Immature natural killer cell (primary cell): ENCODE data around the gene NOL4L. TPM values are rescaled to one million over a fixed set of nuclear protein-coding genes. Genes with fewer than 3 reads are reported as not detected.
A peak's percentile ranks its signal among the peaks of the same experiment; 100 is the strongest.

Source experiments
- DNase-seq, 3 donors: peaks; one replicate each; pipeline ENCODE4 v3.0.0; 2022; ENCODE audit warnings: mixed read lengths in 1 of 3
- H3K27ac Mint-ChIP-seq, 6 donors: one replicate each; pipeline ENCODE4 v1.8.0; 2020; ENCODE audit warnings: mixed read lengths in 6 of 6, mild to moderate bottlenecking in 5 of 6, inconsistent platforms in 4 of 6, moderate library complexity in 3 of 6
- H3K27me3 Mint-ChIP-seq, 3 donors: one replicate each; pipeline ENCODE4 v1.8.0; 2020 to 2021; ENCODE audit warnings: low read depth in 3 of 3, mild to moderate bottlenecking in 3 of 3, mixed read lengths in 3 of 3, moderate library complexity in 3 of 3, inconsistent platforms in 1 of 3
- H3K36me3 Mint-ChIP-seq, 3 donors: one replicate each; pipeline ENCODE4 v1.8.0; 2020; ENCODE audit warnings: mixed read lengths in 3 of 3, inconsistent platforms in 2 of 3, mild to moderate bottlenecking in 2 of 3
- H3K4me1 Mint-ChIP-seq, 2 donors: one replicate each; pipeline ENCODE4 v1.8.0; 2020; ENCODE audit warnings: inconsistent platforms in 2 of 2, mild to moderate bottlenecking in 2 of 2, mixed read lengths in 2 of 2, moderate library complexity in 1 of 2
- H3K4me3 Mint-ChIP-seq, 5 donors: one replicate each; pipeline ENCODE4 v1.8.0; 2020; ENCODE audit warnings: mild to moderate bottlenecking in 5 of 5, mixed read lengths in 5 of 5, inconsistent platforms in 3 of 5, moderate library complexity in 3 of 5
- H3K9me3 Mint-ChIP-seq, 6 donors: one replicate each; pipeline ENCODE4 v1.8.0; 2020; ENCODE audit warnings: mild to moderate bottlenecking in 6 of 6, mixed read lengths in 6 of 6, inconsistent platforms in 4 of 6, moderate library complexity in 3 of 6
- polyA plus RNA-seq, 3 donors: library from polyadenylated mRNA; unstranded; fragments of 300-500 nt; fragmentation: Illumina TruSeq; gene quantifications; one replicate each; pipeline ENCODE4 v1.2.3, GENCODE V29; 2021

NOL4L gene
- polyA plus RNA-seq, 3 donors from 2014 or later = 4.1 to 17.2 (median 9.6) TPM

- Mint-ChIP-seq H3K27me3 (peaks cover 5 to 28% (median 7%) of the 10 kb centered on the region in 3 donors), H3K4me1 (peaks cover 73 to 74% of the 10 kb centered on the region in 2 donors), H3K27ac (peak overlapping the region in 1 of 6 donors; percentile 45), H3K9me3 (peaks cover 0 to 2% (median 0%) of the 10 kb centered on the region in 6 donors), H3K4me3 (peak overlapping the region; percentile 70 to 83 (median 76)), H3K36me3 (peaks cover 0 to 5% (median 0%) of the 10 kb centered on the region in 3 donors)
- DNase-seq = peak; percentile 43 to 51 (median 44)
Observed at GRCh38 chr20:32482442-32483261, 102.5 kb downstream of the NOL4L start.

GRCh38 chr20:32482143-32482441 is 103.0 kb downstream of the NOL4L start:
- peaks cover 74 to 76% of the 10 kb centered on the region in 2 donors for H3K4me1 Mint-ChIP-seq
- peak overlapping the region; percentile 69 to 78 (median 76) for H3K4me3 Mint-ChIP-seq
- peak overlapping the region in 3 of 6 donors; percentile 45 to 80 (median 60) for H3K27ac Mint-ChIP-seq
- no peak for DNase-seq
- H3K9me3 Mint-ChIP-seq = peaks cover 0 to 2% (median 0%) of the 10 kb centered on the region in 6 donors
- peaks cover 0 to 5% (median 0%) of the 10 kb centered on the region in 3 donors for H3K36me3 Mint-ChIP-seq
- H3K27me3 Mint-ChIP-seq = peaks cover 5 to 27% (median 7%) of the 10 kb centered on the region in 3 donors

GRCh38 chr20:32481311-32482142 is 103.6 kb downstream of the NOL4L start:
- DNase-seq = no peak
- peaks cover 77% of the 10 kb centered on the region in 2 donors for H3K4me1 Mint-ChIP-seq

GRCh38 chr20:32480371-32481241 is 104.5 kb downstream of the NOL4L start:
- no peak for DNase-seq
- peaks cover 6 to 28% (median 10%) of the 10 kb centered on the region in 3 donors for H3K27me3 Mint-ChIP-seq
- H3K4me1 Mint-ChIP-seq = peaks cover 77 to 78% of the 10 kb centered on the region in 2 donors
- H3K27ac Mint-ChIP-seq = peak overlapping the region in 3 of 6 donors; percentile 36 to 80 (median 69)
- no peaks in the 10 kb centered on the region for H3K36me3 Mint-ChIP-seq
- H3K4me3 Mint-ChIP-seq = peak overlapping the region in 4 of 5 donors; percentile 10 to 55 (median 40)
- peaks cover 0 to 2% (median 0%) of the 10 kb centered on the region in 6 donors for H3K9me3 Mint-ChIP-seq

More at GRCh38 chr20:32481311-32482142, 103.6 kb downstream of the NOL4L start:
- peaks cover 5 to 27% (median 7%) of the 10 kb centered on the region in 3 donors for H3K27me3 Mint-ChIP-seq
- H3K27ac Mint-ChIP-seq = peak overlapping the region in 3 of 6 donors; percentile 45 to 80 (median 60)
- peaks cover 0 to 2% (median 0%) of the 10 kb centered on the region in 6 donors for H3K9me3 Mint-ChIP-seq
- H3K36me3 Mint-ChIP-seq = peaks cover 0 to 3% (median 0%) of the 10 kb centered on the region in 3 donors
- peak overlapping the region; percentile 69 to 78 (median 76) for H3K4me3 Mint-ChIP-seq

GRCh38 chr20:32479697-32480171 is 105.4 kb downstream of the NOL4L start:
- Mint-ChIP-seq H3K4me3 (peak overlapping the region in 2 of 5 donors; percentile 33 to 53), H3K4me1 (peaks cover 75 to 77% of the 10 kb centered on the region in 2 donors), H3K27ac (peak overlapping the region; percentile 52 to 85 (median 72)), H3K27me3 (peaks cover 1 to 23% (median 6%) of the 10 kb centered on the region in 3 donors), H3K9me3 (peaks cover 0 to 2% (median 0%) of the 10 kb centered on the region in 6 donors), H3K36me3 (no peaks in the 10 kb centered on the region)
- DNase-seq = no peak

GRCh38 chr20:32479012-32479411 is 106.1 kb downstream of the NOL4L start:
- peak overlapping the region in 5 of 6 donors; percentile 57 to 85 (median 70) for H3K27ac Mint-ChIP-seq
- no peak for DNase-seq

GRCh38 chr20:32478576-32478975 is 106.6 kb downstream of the NOL4L start:
- Mint-ChIP-seq H3K27ac (peak overlapping the region; percentile 57 to 85 (median 74)), H3K4me1 (peaks cover 76 to 78% of the 10 kb centered on the region in 2 donors), H3K9me3 (peaks cover 0 to 2% (median 0%) of the 10 kb centered on the region in 6 donors), H3K4me3 (peak overlapping the region in 1 of 5 donors; percentile 2), H3K27me3 (peaks cover 3 to 19% (median 3%) of the 10 kb centered on the region in 3 donors), H3K36me3 (no peaks in the 10 kb centered on the region)
- no peak for DNase-seq

More at GRCh38 chr20:32479012-32479411, 106.1 kb downstream of the NOL4L start:
- Mint-ChIP-seq H3K9me3 (peaks cover 0 to 2% (median 0%) of the 10 kb centered on the region in 6 donors), H3K4me3 (no peak overlapping the region), H3K27me3 (peaks cover 1 to 23% (median 6%) of the 10 kb centered on the region in 3 donors), H3K4me1 (peaks cover 75 to 78% of the 10 kb centered on the region in 2 donors), H3K36me3 (no peaks in the 10 kb centered on the region)

- Mint-ChIP-seq H3K27me3 (peaks cover 3 to 19% (median 6%) of the 10 kb centered on the region in 3 donors), H3K4me3 (peak overlapping the region in 3 of 5 donors; percentile 2 to 67 (median 33)), H3K4me1 (peaks cover 78 to 81% of the 10 kb centered on the region in 2 donors), H3K9me3 (peaks cover 0 to 2% (median 0%) of the 10 kb centered on the region in 6 donors), H3K27ac (peak overlapping the region; percentile 68 to 88 (median 76)), H3K36me3 (no peaks in the 10 kb centered on the region)
- no peak for DNase-seq
Observed at GRCh38 chr20:32477594-32478512, 107.3 kb downstream of the NOL4L start.

- H3K4me1 Mint-ChIP-seq = peaks cover 75 to 79% of the 10 kb centered on the region in 2 donors
- H3K9me3 Mint-ChIP-seq = peaks cover 0 to 2% (median 0%) of the 10 kb centered on the region in 6 donors
- H3K27me3 Mint-ChIP-seq = peaks cover 3 to 13% (median 6%) of the 10 kb centered on the region in 3 donors
- H3K27ac Mint-ChIP-seq = peak overlapping the region; percentile 76 to 88 (median 86)
- H3K36me3 Mint-ChIP-seq = no peaks in the 10 kb centered on the region
- no peak for DNase-seq
- peak overlapping the region; percentile 64 to 73 (median 67) for H3K4me3 Mint-ChIP-seq
Observed at GRCh38 chr20:32476684-32477593, 108.2 kb downstream of the NOL4L start.

GRCh38 chr20:32474967-32475811 is 109.9 kb downstream of the NOL4L start:
- peaks cover 0 to 2% (median 0%) of the 10 kb centered on the region in 6 donors for H3K9me3 Mint-ChIP-seq
- peak overlapping the region; percentile 64 to 73 (median 67) for H3K4me3 Mint-ChIP-seq
- peak overlapping the region; percentile 60 to 88 (median 86) for H3K27ac Mint-ChIP-seq

More at GRCh38 chr20:32474967-32475811, 109.9 kb downstream of the NOL4L start:
- no peaks in the 10 kb centered on the region for H3K36me3 Mint-ChIP-seq
- H3K4me1 Mint-ChIP-seq = peaks cover 68 to 71% of the 10 kb centered on the region in 2 donors
- peak in 1 of 3 donors; percentile 19 for DNase-seq
- peaks cover 3 to 11% (median 7%) of the 10 kb centered on the region in 3 donors for H3K27me3 Mint-ChIP-seq
